ENCODE data around the gene BACE2. TPM values are rescaled to one million over a fixed set of nuclear protein-coding genes. Genes with fewer than 3 reads are reported as not detected.

Gene BACE2
- total RNA-seq, 4 donors from 2014 or later = 31.9 to 63.4 (median 50.0) TPM

- TF ChIP-seq POLR2AphosphoS5 (IDR thresholded peaks at IDR 0.05) (no peak), CTCF (IDR thresholded peaks at IDR 0.05) (no peak), EP300 (IDR thresholded peaks at IDR 0.05) (no peak), POLR2A (IDR thresholded peaks at IDR 0.05) (no peak)
- Histone ChIP-seq H3K4me1 (no peaks in the 10 kb centered on the region), H3K4me3 (no peak overlapping the region), H3K27me3 (no peaks in the 10 kb centered on the region), H3K9me3 (no peaks in the 10 kb centered on the region), H3K36me3 (peaks cover 0 to 99% of the 10 kb centered on the region in 2 donors), H3K27ac (peak overlapping the region in 2 of 4 donors; percentile 26 to 31)
- 94 to 95% methylated on average over 4 to 12 of the region's 13 CpGs for WGBS, 2 donors (ENCODE audit: low coverage in 1 of 2)
- ATAC-seq = no peak
These were observed 78.8 kb downstream of the BACE2 start for GRCh38 chr21:41246808-41247207.

GRCh38 chr21:41247561-41248545, 79.9 kb downstream of the BACE2 start:
- Histone ChIP-seq H3K9me3 (no peaks in the 10 kb centered on the region), H3K27ac (peak overlapping the region in 2 of 4 donors; percentile 26 to 42), H3K36me3 (peaks cover 0 to 99% of the 10 kb centered on the region in 2 donors), H3K27me3 (no peaks in the 10 kb centered on the region), H3K4me3 (no peak overlapping the region), H3K4me1 (no peaks in the 10 kb centered on the region)
- 64 to 70% methylated on average over 12 to 13 of the region's 44 CpGs for WGBS, 2 donors (ENCODE audit: low coverage in 1 of 2)
- TF ChIP-seq POLR2AphosphoS5 (IDR thresholded peaks at IDR 0.05) (no peak), EP300 (IDR thresholded peaks at IDR 0.05) (no peak), CTCF (IDR thresholded peaks at IDR 0.05) (no peak), POLR2A (IDR thresholded peaks at IDR 0.05) (no peak)
- peak; percentile 48 for ATAC-seq

GRCh38 chr21:41249476-41249875, 81.5 kb downstream of the BACE2 start:
- no peak overlapping the region for H3K4me3 ChIP-seq
- peaks cover 0 to 99% of the 10 kb centered on the region in 2 donors for H3K36me3 ChIP-seq
- no peak for ATAC-seq
- H3K4me1 ChIP-seq = no peaks in the 10 kb centered on the region
- peaks cover 0 to 11% (median 0%) of the 10 kb centered on the region in 3 donors for H3K9me3 ChIP-seq
- H3K27me3 ChIP-seq = no peaks in the 10 kb centered on the region
- H3K27ac ChIP-seq = peak overlapping the region in 2 of 4 donors; percentile 4 to 54
- WGBS, 2 donors (ENCODE audit: low coverage in 1 of 2) = 81 to 93% methylated on average over 6 of the region's 11 CpGs
- TF ChIP-seq POLR2AphosphoS5 (IDR thresholded peaks at IDR 0.05) (no peak), EP300 (IDR thresholded peaks at IDR 0.05) (no peak), POLR2A (IDR thresholded peaks at IDR 0.05) (no peak), CTCF (IDR thresholded peaks at IDR 0.05) (no peak)

- no peaks in the 10 kb centered on the region for H3K4me1 ChIP-seq
- H3K9me3 ChIP-seq = peaks cover 0 to 11% (median 0%) of the 10 kb centered on the region in 3 donors
- TF ChIP-seq POLR2A (IDR thresholded peaks at IDR 0.05) = no peak
- TF ChIP-seq EP300 (IDR thresholded peaks at IDR 0.05) = no peak
- no peak for TF ChIP-seq POLR2AphosphoS5 (IDR thresholded peaks at IDR 0.05)
- TF ChIP-seq CTCF (IDR thresholded peaks at IDR 0.05) = no peak
- H3K27ac ChIP-seq = peak overlapping the region in 2 of 4 donors; percentile 45 to 54
- peaks cover 0 to 100% of the 10 kb centered on the region in 2 donors for H3K36me3 ChIP-seq
- H3K27me3 ChIP-seq = no peaks in the 10 kb centered on the region
- no peak overlapping the region for H3K4me3 ChIP-seq
- 64 to 75% methylated on average over 6 to 8 of the region's 8 CpGs for WGBS, 2 donors (ENCODE audit: low coverage in 1 of 2)
- peak; percentile 58 for ATAC-seq
These were observed 82.6 kb downstream of the BACE2 start for GRCh38 chr21:41250519-41250918.
